GM20431 (cell line): ENCODE measurements around the gene CYBC1.

Source experiments
- in situ Hi-C: fragments of 300-500 bp; cut with MseI, MboI; formaldehyde crosslinking; loops from one replicate; pipeline ENCODE4 v1.15.0; 2020; ENCODE audit warnings: low sequenced_read_pairs; ENCODE audit not compliant: unreplicated experiment

CYBC1 gene

GRCh38 chr17:82436601-82437324 lies 13.8 kb downstream of the CYBC1 start:
- in situ Hi-C loops = no loop called here

DNA sequence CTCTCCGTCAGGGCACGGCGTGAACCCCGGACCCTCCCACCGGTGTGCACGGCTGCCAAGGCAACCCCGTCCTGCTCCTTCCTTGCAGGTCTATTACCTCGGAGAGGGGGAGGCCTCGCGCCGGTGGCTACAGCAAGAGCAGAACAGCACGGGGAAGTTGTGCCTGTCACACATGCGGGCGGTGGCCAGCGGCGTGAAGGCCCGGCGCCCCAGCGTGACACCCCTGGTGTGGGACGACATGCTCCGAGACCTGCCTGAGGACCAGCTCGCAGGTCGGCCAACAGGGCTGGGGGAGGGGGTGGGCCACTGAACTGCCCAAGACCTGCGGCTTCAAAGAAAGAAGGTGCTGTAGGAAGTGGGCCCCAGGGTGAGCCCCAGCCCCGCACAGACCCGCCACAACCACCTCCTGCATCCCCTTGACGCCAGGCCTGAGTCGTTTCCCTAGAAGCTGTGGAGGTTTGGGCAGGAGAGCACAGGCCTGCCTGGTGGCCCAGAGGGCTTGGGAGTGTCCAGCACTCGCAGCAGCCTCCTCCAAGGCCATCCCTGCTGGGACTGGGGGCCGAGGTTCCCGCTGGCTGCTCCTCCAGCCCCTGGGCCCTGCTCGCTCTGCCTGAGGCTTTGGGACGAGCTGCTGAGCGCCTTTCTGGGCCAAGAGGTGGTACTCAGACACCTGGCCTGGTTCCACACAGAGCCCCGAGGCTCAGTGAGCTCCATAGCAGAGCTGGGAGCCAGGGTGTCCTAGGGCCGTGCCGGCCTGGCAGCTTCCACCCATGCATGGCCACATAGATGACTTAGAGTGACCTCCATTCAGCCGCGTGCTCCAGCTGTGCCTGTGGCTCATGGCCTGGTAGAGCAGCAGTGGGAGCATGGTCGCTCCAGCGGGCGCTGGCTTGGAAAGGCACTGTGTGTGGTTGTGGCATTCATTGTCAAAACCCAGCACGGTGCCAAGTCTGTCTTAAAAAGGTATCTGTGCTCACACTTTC lies 14.7 kb downstream of the CYBC1 start:
- in situ Hi-C loops = no loop called here

DNA sequence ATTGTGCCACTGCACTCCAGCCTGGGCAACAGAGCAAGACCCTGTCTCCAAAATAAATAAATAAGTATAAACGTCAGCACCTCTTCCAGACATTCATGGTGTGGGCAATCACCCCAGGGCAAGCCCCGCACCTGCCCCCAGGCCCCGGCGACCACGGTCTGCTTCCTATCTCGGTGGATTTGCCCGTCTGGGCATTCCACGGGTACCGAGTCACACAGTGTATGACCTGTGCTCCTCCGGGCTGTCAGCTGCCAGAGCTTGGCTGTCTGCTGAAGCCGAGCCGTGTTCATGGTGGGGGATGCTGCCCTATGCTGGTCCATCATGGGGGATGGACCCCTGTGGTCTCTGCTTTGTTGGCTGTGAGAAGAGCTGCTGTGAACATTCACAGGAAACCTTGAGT lies 15.4 kb downstream of the CYBC1 start:
- in situ Hi-C loops = no loop called here

GRCh38 chr17:82434216-82434565 lies 16.4 kb downstream of the CYBC1 start:
- in situ Hi-C loops = no loop called here

GRCh38 chr17:82433560-82434215 lies 16.9 kb downstream of the CYBC1 start:
- in situ Hi-C loops = no loop called here

DNA sequence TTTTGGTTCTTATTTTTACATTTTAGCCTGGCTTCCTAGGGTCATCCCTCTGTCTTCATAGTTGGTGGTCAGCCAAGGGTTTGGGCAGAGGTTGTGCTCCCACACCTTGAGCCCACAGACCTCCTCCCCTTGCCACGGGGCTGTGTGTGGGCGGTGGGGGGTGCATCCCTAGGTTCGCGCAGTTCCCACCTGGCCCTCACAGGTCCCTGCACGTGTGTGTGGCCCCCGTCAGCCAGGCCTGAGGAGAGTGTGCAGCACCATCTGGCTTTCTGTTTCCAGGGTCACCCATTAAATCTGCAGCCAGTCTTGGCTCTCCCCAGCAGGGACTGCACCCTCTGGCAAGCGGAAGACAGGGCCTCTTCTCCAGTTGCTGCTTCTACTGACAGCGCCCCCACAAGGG lies 18.5 kb downstream of the CYBC1 start:
- in situ Hi-C loops = no loop called here

DNA sequence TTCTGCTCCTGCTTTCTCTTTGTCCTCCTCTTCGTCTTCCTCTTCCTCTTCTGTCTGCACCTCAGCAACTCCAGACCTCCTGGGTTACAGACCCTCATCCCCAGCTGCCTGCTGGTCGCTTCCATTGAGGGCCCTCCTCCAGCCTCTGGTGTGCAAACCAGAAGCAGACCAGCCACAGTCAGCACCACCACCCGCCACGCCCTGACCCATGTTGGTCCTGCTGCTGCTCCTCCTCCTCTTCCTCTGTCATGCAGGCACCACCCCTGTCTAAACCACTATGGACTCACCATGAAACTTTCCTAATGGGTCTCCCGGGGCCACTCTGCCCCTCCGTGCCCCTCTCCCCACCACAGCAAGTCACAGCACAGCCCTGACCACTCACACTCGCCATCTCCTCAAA lies 20.7 kb downstream of the CYBC1 start:
- in situ Hi-C loops = no loop called here

DNA sequence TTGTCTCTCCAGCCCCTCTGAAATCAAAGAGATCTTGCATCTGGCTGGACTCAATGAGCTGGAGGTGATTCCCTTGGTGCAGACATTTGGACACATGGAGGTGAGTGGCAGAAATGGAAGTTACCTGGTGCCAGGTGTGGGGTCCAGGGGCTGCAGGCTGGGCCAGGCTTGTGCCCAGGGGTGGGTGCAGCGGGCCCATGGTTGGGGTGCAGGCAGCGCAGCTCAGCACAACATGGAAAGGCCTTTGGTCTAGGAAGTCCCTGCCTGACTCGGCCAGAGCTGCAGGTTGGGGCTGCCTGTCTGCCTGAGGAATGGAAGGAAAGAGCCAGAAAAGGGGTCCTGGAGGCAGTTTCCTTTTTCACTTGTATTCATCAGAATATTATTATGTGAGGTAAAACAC lies 22.0 kb downstream of the CYBC1 start:
- in situ Hi-C loops = no loop called here

- in situ Hi-C loops = no loop called here
Measured at GRCh38 chr17:82424863-82425159, 25.7 kb downstream of the CYBC1 start.

GRCh38 chr17:82424001-82424862 lies 26.3 kb downstream of the CYBC1 start:
- in situ Hi-C loops = no loop called here

DNA sequence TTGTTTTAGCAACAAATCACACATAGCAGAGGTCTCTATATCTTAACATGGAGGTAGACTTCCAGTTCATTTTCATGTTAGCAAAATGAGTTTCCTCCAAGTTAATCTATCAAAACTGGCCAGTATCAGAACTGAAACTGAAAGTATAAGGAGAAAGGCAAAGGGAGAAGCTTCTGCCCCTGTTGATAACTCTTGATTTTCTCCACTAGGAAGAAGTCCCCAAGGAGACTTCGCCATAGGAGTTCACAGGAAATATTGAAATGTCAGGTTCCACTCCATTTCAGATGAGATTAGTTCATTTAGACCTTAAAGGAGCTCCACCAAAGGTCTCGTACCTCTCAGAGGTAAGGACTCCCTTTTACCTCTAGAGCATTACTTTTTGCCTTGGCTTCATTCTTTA lies 31.0 kb downstream of the CYBC1 start:
- in situ Hi-C loops = no loop called here

DNA sequence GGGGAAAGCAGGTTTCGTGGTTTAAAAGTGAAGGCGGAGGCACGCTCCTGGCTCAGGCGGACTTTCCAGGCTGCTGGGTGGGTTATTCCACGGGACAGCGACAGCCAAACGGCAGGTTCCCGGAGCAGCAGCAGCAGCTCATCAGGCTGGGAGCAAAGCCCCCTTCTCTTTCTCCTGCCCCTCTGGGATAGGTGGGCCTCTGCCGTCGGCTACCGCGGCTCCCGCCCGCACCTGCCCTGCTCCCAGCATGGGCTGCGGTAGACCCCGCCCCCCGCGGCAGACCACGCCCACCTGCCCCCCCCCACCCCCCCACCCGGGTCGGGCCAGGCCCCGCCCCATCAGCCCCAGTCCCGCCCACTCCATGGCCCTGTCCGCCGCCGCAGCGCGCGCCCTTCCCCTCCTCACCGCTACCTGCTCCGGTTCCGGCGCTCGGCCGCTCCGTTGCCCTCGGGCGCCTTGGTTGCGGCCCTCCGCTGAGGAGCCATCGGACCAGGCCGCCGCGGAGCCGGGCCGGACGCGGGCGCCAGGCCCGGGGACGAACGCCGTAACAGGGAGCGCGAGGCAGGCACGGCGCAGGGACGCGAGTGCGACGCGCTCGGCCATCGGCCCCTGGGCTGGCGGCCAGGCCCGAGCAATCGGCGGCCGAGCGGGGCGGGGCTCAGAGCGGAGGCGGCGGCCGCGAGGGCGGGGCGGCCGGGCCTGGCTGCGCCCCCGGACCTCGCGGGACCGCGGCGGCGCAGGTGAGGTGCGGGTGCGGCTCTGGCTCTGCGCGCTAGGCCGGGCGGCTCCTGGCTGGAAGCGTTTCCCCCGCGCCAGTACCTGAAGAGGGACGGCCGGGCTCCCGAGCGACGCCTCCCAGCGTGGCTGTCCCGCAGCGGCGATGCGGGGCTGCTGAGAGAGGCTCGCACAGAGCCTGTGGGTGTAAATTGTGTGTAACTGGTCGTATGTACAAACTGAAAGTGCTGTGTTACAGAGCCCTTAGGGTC lies 32.3 kb downstream of the CYBC1 start, which contains the start of the genes HEXD and OGFOD3:
Gene HEXD, plus strand, starts transcription at position 347 of the 986 bp plus-strand sequence. CDS start 1,453 bp downstream, outside the sequence.
Gene OGFOD3, minus strand, starts transcription at position 586 of the 986 bp plus-strand sequence. Its CDS starts 101 bp downstream, at position 485.
- in situ Hi-C loops = no loop called here

GRCh38 chr17:82416771-82417170 lies 33.8 kb downstream of the CYBC1 start:
- in situ Hi-C loops = no loop called here

DNA sequence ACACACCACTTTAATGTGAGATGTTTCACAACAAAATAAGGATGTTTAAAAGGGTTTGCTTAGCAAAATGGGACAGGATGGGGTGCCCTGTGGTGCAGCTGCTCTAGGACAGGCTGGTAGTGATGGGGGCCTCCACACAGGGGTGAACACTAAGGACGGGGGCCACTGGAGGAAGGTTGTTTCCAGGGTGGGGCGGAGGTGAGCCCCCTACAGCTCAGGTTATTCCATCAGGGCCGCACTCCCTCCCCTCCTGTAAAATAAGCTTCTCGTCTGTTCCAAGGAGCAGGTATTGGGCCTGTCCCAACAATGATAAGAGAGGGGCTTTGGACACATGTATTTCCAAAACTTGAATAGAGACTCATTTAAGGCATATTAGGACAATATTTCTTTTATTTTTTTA lies 34.3 kb downstream of the CYBC1 start:
- in situ Hi-C loops = no loop called here

GRCh38 chr17:82415786-82416185 lies 34.8 kb downstream of the CYBC1 start:
- in situ Hi-C loops = no loop called here

- in situ Hi-C loops = no loop called here
Measured at GRCh38 chr17:82415336-82415735, 35.2 kb downstream of the CYBC1 start.

GRCh38 chr17:82414548-82415281 lies 35.8 kb downstream of the CYBC1 start:
- in situ Hi-C loops = no loop called here
